T follicular helper cell (primary cell): ENCODE data around the gene SRR.
"Not testable (repeated sequence)": the region's sequence is repeated elsewhere in the genome, so short reads cannot be mapped to it uniquely, and the experiment has no call there.

Source experiments
- DNase-seq: peaks from one replicate; pipeline ENCODE4 v3.0.0-alpha.2; 2020; ENCODE audit warnings: low read depth

SRR gene

GRCh38 chr17:2292100-2292499 is 11.7 kb upstream of the SRR start:
- no peak for DNase-seq

- DNase-seq = no peak
Measured at GRCh38 chr17:2295575-2295974, 8.2 kb upstream of the SRR start.

GRCh38 chr17:2297023-2297422 is 6.7 kb upstream of the SRR start:
- no peak for DNase-seq

- no peak for DNase-seq
Measured at GRCh38 chr17:2299136-2299535, 4.6 kb upstream of the SRR start.

GRCh38 chr17:2299756-2300155 is 4.0 kb upstream of the SRR start:
- no peak for DNase-seq

GRCh38 chr17:2302778-2303203 is 959 bp upstream of the SRR start:
- no peak for DNase-seq

GRCh38 chr17:2304931-2305330 is 1.2 kb downstream of the SRR start:
- no peak for DNase-seq

- DNase-seq = no peak
Measured at GRCh38 chr17:2309338-2310154, 5.8 kb downstream of the SRR start.

GRCh38 chr17:2312736-2313135 is 9.0 kb downstream of the SRR start:
- DNase-seq = no peak

- DNase-seq = not testable (repeated sequence)
Measured at GRCh38 chr17:2316916-2317205, 13.1 kb downstream of the SRR start.

GRCh38 chr17:2317796-2318195 is 14.0 kb downstream of the SRR start:
- no peak for DNase-seq

GRCh38 chr17:2319051-2319450 is 15.3 kb downstream of the SRR start:
- DNase-seq = no peak

- DNase-seq = no peak
Measured at GRCh38 chr17:2321399-2321798, 17.6 kb downstream of the SRR start.

- no peak for DNase-seq
Measured at GRCh38 chr17:2323629-2324314, 20.0 kb downstream of the SRR start.

GRCh38 chr17:2331303-2331702 is 27.6 kb downstream of the SRR start:
- DNase-seq = no peak

- no peak for DNase-seq
Measured at GRCh38 chr17:2335726-2336214, 32.0 kb downstream of the SRR start.

GRCh38 chr17:2336215-2336851 is 32.6 kb downstream of the SRR start, which contains the start of gene TSR1:
TSS of gene TSR1 (minus strand) at chr17:2336457. CDS start at chr17:2336427, 30 bp downstream.
- DNase-seq = peak; percentile 84

- DNase-seq = peak; percentile 71
Measured at GRCh38 chr17:2336852-2337543, 33.2 kb downstream of the SRR start, which contains the start of gene SGSM2. TSS of gene SGSM2 (plus strand) at chr17:2337501. CDS start at chr17:2337689, 188 bp downstream.

- peak; percentile 41 for DNase-seq
Measured at GRCh38 chr17:2337544-2338314, 34.0 kb downstream of the SRR start.

- DNase-seq = no peak
Measured at GRCh38 chr17:2338315-2338657, 34.5 kb downstream of the SRR start.

GRCh38 chr17:2343421-2343820 is 39.7 kb downstream of the SRR start:
- DNase-seq = no peak
